DMS114 treated with DMSO at 0.1 percent for 48 hours (cell line): ENCODE data around the gene CACYBP.
A peak's percentile ranks its signal among the peaks of the same experiment; 100 is the strongest.
"Not testable (repeated sequence)": the region's sequence is repeated elsewhere in the genome, so short reads cannot be mapped to it uniquely, and the experiment has no call there.

Experiments used
- DNase-seq: peaks from one replicate; lab custom pipeline; 2025; ENCODE audit not compliant: unreplicated experiment; lab: John Stamatoyannopoulos, UW

The CACYBP gene

DNA sequence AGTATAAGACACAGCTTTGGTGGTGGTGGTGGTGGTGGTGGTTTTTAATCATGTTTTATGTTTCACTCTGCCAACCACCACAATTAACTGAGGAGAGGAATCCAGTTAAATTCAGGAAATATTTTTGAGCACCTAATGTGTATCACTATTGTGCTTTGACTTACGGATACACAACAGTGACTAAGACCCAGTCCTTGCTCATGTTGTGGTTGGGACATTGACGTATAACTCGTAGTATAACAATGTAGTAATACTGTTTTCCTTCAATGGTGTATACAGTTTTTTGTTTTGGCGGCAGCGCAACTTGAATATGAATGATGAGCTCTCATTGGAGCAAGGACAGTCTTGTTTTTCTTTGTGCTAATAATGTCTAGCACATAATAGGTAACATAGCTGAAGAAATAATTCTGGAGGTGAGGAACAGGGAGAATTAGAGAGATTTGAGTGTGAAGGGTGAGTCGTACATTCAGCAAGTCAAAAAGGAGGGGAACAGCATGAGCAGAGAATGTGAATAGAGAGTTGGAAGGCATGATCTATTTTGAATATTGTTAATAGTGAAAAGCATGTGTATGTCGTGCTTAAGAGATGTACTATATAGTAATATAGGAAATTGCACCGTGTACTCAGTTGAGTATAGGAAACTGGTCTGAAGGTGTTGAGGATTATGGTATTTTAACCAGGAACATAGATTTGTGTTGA is 5.5 kb downstream of the CACYBP start:
- no peak for DNase-seq

DNA sequence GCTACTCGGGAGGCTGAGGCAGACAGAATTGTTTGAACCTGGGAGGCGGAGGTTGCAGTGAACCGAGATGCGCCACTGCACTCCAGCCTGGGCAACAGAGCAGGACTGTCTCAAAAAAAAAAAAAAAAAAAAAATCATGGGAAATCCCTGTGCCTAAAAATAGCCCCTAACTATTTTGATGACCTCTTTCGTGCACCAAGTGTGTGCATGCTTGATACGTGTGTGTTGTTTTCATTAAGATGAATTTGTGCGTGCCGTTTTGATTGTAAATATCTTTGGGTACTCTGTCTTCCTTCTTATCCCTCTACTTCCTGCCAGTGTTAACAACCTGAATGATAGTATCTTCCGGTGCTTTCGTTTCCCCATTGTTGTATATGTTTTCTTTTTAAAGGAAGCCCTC is 9.8 kb downstream of the CACYBP start:
- DNase-seq, result no peak

GRCh38 chr1:175013445-175013844 is 13.7 kb downstream of the CACYBP start:
- no peak for DNase-seq

DNA sequence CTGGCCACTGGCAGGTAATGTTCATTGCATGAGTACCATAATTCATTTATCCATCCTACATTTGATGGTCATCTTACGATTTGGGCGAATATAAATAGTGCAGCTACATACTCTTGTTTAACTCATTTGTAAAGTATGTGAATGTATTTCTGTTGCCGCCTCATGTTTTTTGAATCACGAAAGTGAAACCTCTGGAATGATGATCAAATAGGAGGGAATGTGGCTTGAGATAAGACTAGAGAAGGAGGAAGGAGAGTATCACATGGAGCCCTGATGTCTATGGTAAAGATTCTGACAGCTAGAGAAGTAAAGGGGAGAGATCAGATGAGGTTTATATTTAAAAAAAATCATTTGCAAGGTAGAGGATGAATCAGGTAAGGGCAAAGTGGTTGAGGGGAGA is 15.5 kb downstream of the CACYBP start:
- no peak for DNase-seq

DNA sequence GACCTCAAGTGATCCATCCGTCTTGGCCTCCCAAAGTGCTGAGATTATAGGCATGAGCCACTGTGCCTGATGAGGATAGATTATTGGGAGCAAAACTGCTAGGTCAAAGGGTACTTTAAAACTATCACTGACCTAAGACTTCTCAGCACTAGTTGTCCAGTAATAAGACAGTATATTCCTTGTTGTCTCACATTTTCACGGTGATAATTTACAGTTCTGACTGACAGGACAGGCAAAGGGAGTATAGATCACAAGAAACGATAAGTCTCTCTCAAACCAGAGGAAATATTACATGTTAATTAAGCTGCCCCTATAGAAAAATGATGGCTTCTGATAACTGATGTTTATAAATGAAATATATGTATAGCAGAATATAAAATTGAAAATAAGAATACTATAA is 19.8 kb downstream of the CACYBP start:
- DNase-seq, result no peak

DNA sequence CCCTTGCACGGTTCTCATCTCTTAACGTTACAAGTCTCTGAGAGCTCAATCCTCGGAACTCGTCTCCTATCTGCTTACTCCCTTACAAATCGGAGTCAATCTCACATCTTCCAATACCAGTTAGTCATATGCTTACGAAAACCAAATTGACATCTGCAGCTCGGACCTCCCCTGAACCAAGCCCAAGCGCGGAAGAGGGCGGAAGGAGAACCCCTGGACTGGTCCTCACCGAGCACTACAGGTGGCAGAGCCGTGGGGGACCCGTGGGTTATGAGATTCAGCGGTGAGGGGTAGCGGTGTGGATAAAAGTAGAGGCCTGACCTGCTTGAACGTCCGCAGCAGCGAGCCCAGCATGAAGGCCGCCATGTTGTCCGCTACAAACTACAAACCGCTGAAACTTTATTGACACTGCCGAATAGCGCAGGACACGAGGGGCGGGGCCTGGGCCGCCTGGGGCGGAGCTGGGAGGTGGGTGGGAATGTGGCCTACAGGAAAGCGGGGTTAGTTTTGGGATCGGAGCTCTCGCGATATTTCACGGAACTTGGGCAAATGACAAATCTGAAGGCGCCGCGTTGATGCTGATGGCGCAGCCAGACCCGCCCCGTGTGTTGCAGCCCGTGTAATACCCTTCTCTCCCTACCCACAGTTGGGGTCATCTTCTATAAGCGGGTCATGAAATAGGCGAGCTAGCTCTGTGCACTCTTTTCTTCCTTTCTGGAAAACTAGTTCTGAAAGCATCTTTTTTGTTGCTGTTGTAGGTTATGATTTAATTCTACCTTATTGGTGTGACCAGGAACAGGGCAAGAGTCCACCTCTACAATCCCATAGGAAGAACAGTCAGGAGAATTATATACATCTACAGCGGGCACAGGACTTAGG is 23.5 kb downstream of the CACYBP start, which contains the start of gene MRPS14:
MRPS14 (minus strand) TSS at position 383 of the 879 bp plus-strand sequence; CDS start at position 366, 17 bp downstream.
- peak; percentile 94 for DNase-seq

DNA sequence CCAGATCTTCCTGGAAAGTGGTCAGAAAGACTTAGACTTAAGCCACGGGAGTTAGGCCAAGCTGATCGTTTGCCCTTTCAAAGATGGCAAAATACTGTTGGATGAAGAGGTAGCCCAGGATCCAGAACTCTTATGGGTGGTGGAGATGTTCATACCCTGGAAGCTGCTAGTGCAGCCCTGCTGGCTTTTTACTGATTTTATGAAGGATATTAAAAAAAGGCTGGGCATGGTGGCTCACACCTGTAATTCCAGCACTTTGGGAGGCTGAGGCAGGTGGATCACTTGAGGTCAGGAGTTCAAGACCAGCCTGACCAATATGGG is 24.1 kb downstream of the CACYBP start:
- DNase-seq, result not testable (repeated sequence)

DNA sequence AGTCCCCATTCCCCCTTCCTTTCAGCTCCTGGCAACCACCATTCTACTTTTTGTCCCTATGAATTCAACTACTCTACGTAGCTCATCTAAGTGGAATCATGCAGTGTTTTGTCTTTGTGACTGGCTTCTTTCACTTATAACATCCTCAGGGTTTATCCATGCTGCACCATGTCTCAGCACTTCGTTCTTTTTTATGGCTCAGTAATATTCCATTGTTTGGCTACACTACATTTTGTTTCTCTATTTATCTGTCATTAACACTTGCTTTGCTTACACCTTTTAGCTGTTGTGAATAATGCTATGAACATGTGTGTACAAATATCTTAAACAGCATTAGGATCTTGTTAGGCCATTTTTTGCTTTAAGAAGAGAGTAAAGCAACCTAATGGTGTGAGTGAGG is 25.0 kb downstream of the CACYBP start:
- no peak for DNase-seq

GRCh38 chr1:175033953-175034352 is 34.2 kb downstream of the CACYBP start:
- no peak for DNase-seq

DNA sequence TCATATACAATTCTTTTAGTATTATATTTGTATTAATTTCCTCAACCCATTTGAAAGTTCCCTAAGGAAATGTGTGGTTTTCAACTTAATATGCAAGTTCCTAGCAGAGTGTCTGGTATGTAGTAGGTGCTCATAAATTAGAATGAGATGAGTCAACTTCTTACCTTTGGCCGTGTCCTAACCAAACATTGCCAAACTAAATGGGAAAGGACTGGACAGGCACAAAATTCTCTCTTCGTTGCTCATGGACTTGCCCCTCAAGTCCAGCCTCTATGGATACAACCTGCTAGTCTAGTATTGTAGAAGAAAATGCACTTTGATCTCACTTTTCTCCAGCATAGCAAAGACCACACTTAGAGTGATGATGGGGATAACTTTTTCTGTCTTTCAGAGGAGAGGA is 35.0 kb downstream of the CACYBP start:
- DNase-seq, result no peak

- DNase-seq, result no peak
Observed at GRCh38 chr1:175035865-175036264, 36.1 kb downstream of the CACYBP start.

GRCh38 chr1:175036476-175036875 is 36.7 kb downstream of the CACYBP start:
- no peak for DNase-seq

DNA sequence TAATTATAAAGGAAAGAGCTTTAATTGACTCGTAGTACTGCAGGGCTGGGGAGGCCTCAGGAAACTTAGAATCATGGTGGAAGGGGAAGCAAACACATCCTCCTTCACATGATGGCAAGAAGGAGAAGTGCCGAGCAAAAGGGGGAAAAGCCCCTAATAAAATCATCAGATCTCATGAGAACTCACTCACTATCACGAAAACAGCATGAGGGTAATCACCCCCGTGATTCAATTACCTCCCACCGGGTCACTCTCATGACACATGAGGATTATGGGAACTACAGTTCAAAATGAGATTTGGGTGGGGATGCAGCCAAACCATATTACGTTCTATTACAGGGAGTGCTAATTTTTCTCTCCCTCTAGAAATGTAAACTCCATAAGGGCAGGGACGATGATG is 37.7 kb downstream of the CACYBP start:
- no peak for DNase-seq

DNA sequence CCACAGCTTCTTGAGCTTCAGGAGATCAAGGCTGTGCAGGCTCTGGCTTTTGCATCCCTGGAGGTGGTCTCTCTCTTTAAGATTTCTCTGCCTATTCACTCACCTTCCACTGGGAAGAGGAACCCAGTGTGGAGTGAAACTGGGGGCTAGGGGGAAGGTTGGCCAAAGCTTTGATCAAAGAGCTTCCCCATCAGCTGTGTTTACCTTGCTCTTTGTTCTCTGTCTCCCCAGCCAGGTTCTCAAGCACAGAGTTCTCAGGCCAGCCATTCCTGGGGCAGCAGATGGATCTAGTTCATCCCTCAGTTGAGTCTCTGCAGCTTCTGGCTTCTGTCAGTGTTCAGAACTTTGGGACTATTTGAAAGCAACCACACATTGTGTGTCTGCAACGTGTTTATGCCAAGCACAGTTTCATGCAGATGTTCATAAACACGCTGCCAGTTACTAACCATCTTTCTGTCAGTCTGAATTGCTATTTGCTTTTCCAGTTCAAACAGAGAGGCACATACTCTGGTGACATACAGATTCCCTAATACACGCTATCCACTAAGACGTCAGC is 40.7 kb downstream of the CACYBP start:
- no peak for DNase-seq

- DNase-seq, result no peak
Observed at GRCh38 chr1:175042650-175043049, 42.9 kb downstream of the CACYBP start.

DNA sequence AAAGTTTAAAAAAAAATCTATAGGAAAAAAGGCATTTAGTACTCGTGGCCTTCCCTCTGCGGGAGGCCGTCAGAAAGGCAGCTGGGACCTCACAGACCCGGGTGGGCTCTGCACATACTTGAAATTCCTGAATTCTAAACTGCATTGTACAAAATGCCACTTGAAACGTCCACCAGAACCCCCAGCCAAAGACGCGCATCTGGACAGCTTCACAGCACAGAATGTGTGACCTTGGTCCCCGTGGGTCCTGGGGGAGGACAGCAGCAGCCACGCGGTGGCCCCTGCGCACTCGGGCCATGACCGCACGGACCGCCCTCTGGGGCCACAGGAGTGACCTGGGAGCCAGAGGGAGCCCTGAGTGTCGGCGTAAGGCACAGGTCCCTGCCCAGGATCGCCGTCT is 44.1 kb downstream of the CACYBP start:
- no peak for DNase-seq

DNA sequence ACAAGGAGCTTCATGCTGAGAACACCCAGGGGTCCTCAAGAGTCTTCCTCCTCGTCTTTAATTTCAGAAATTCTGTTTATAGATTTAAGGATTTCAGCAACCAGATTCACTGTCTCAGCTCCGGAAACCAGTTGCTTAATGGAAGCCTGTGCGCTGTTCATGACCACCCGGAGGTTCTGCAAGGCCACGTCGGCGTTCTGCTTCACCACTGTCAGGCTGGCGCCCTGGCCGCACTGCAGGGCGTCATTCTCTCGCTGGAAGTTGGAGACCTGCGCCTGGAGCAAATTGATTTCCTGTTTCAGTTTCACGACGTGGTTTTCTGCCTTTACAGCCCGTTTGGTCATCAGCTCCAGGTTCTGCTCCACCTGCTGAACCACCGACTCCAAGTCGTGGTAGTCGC is 44.8 kb downstream of the CACYBP start:
- DNase-seq, result not testable (repeated sequence)

DNA sequence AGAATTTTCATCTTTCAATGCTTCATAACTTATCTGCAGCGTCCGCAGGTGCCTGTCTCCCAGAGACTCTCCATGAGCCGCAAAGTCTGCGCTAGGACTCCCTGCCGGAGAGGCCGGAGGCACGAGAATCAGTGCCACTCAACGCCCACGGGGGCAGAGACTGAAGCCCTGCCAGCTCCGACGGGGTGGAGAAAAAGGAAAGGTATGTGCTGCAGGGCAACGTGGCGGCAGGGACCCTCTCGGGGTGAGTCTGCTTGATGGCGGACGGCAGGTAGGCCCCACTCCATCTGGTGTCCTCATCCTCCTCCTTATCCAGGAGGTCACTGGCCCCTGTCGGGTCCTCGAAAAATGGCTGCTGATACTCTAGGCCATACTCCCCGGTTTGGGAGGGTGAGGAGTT is 45.4 kb downstream of the CACYBP start:
- no peak for DNase-seq

DNA sequence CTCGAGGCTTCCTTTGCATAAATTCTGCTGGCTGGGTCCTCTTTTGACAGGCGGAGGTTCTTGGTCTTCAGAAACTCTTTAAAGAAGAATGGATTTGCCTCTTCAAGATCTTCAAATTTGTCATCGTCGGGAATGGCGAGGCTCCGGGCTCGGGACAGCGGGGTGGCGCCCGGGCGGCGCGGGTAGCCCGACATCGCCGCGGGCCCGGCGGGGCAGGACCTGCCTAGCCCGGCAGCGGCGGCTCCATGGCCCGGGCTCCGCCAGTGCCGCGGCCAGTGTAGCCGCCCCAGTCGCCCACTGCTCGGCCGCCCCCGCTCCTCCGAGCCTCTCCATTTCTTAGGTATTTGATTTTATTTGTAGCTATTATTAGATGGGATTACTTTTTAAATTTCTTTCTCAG is 45.8 kb downstream of the CACYBP start:
- no peak for DNase-seq

DNA sequence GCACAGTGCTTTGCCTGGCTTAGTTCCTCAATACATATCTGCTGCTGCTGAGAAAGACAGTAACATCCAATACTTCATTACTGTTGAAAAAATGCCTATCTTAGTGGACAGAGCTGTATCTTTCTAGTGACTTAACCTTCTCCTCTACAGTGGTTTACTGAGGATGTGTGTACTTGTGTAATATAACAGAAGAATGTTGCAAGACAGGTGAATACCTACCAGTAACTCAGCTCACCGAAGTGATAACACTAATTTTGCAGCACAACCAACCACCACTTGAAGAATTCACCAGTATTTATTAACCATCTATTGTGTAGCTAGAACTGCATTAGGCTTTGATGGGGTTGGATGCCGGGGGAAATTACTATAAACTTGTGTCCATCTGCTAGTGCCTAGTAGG is 51.2 kb downstream of the CACYBP start:
- no peak for DNase-seq

DNA sequence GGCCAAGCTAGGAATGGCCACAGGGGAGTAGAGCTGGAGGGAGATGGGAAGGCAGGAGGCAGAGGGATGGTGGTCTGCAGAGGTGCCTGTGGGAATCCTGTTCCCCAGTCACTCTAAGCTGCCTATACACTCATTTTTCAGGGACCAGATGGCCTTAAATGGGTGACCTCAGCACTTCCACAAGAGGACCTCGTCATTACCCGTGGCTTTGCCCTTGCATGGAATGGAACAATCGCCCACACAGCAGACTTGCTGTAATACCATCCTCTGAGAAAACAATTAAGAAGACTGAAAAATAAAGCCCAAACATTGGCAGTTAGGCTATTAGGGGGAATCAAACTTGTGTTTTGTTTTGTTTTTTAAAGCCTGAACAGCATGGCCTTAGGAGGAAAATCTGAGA is 55.0 kb downstream of the CACYBP start:
- no peak for DNase-seq
